ENCODE measurements around the gene DDI2.

DDI2 gene

DNA sequence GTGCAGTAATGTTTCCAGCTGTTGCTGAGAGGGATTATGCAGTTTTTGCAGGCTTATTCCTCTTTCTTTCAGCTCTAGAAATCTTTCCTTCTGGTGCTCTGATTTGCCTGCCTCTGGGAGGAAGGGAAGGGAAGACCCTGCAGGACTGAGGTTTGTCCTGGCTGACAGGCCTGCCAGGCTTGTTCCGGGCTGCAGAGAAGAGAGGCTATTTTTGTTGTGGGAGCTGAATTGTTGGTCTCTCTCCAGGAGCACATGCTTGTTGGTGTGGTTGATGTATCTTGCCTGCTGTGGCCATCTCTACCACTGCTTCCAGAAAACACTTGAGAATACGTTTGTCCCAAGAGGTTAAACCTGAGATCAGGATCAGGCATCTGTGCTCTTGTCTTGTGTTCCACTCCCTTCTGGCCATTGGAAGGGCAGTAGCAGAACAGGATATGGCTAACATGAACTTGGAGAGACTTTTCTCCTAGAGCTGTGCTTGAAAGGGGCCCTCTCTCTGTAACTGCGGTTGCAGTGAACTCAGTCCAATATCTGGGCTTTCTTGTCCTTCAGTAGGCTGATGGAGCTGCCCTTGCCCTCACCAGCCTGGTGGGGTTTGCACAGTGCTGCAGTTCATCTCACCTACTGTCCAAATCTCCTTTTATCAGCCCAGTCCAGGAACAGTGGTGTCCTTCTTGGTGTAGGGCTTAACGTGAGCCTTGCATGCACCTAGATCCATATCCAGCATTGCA lies 97.3 kb downstream of the DDI2 start:
- no peak for FAIRE-seq
- TF ChIP-seq, protein P1, sequence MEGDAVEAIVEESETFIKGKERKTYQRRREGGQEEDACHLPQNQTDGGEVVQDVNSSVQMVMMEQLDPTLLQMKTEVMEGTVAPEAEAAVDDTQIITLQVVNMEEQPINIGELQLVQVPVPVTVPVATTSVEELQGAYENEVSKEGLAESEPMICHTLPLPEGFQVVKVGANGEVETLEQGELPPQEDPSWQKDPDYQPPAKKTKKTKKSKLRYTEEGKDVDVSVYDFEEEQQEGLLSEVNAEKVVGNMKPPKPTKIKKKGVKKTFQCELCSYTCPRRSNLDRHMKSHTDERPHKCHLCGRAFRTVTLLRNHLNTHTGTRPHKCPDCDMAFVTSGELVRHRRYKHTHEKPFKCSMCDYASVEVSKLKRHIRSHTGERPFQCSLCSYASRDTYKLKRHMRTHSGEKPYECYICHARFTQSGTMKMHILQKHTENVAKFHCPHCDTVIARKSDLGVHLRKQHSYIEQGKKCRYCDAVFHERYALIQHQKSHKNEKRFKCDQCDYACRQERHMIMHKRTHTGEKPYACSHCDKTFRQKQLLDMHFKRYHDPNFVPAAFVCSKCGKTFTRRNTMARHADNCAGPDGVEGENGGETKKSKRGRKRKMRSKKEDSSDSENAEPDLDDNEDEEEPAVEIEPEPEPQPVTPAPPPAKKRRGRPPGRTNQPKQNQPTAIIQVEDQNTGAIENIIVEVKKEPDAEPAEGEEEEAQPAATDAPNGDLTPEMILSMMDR (IDR thresholded peaks at IDR 0.05; ENCODE audit: insufficient read depth, missing control alignments), result no peak
- no peak for DNase-seq (ENCODE audit: insufficient read length, low spot score)

- TF ChIP-seq, protein P1 (IDR thresholded peaks at IDR 0.05; ENCODE audit: insufficient read depth, missing control alignments), result no peak
- no peak for FAIRE-seq
- DNase-seq (ENCODE audit: insufficient read length, low spot score), result no peak
These were observed 100.3 kb downstream of the DDI2 start for GRCh38 chr1:15717418-15718125.

DNA sequence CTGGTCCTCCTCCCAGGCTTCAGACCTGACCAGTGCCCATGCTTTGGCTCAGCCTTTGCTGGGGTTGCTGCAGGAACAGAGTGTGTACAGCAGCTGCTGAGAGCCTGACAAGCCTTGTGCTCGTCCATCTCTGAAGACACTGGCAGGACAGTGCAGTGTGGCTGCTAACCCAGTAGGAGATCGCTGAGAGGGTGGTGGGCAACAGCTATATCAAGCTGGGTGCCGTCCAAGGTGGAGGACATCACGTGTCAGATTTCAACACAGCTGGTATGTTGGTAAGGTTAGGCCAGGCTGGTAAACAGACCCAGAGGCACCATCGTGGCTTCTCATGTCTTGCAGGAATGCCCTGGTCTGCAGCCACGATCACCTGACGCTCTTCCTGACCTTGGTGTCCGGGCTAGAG lies 100.9 kb downstream of the DDI2 start:
- FAIRE-seq (no peak), DNase-seq (ENCODE audit: insufficient read length, low spot score) (no peak)
- TF ChIP-seq, protein P1 (IDR thresholded peaks at IDR 0.05; ENCODE audit: insufficient read depth, missing control alignments), result no peak

All from D721Med (cell line).